Germinal center (tissue), 1 donor: ENCODE data around the gene HOXC4.
"Not testable (repeated sequence)": the region's sequence is repeated elsewhere in the genome, so short reads cannot be mapped to it uniquely, and the experiment has no call there.

Experiments
- DNase-seq: peaks from one replicate; pipeline ENCODE4 v3.0.0; 2012; ENCODE audit warnings: mixed read lengths, low spot score

Gene HOXC4

GRCh38 chr12:54092943-54093342, 39.3 kb downstream of the HOXC4 start:
- not testable (repeated sequence) for DNase-seq

- DNase-seq = not testable (repeated sequence)
Observed at GRCh38 chr12:54095928-54096327, 42.3 kb downstream of the HOXC4 start.

- not testable (repeated sequence) for DNase-seq
Observed at GRCh38 chr12:54098644-54099043, 45.0 kb downstream of the HOXC4 start.

GRCh38 chr12:54100588-54100987, 47.0 kb downstream of the HOXC4 start:
- DNase-seq = not testable (repeated sequence)

- not testable (repeated sequence) for DNase-seq
Observed at GRCh38 chr12:54102223-54102622, 48.6 kb downstream of the HOXC4 start.

- not testable (repeated sequence) for DNase-seq
Observed at GRCh38 chr12:54103827-54104226, 50.2 kb downstream of the HOXC4 start.
